ENCODE measurements around the gene ISM1.

The ISM1 gene

GRCh38 chr20:13271098-13271497 lies 50.0 kb downstream of the ISM1 start:
- no peak for ATAC-seq
- TF ChIP-seq ZNF565 (CRISPR knock-in tag; conservative IDR thresholded peaks at IDR 0.05; ENCODE audit: low read depth) = no peak
- no peak for TF ChIP-seq TOX (CRISPR knock-in tag; IDR thresholded peaks at IDR 0.05; ENCODE audit: borderline replicate concordance)
- TF ChIP-seq ZNF70 (CRISPR knock-in tag; IDR thresholded peaks at IDR 0.05) = no peak
- no peak for TF ChIP-seq ARNTL (CRISPR knock-in tag; IDR thresholded peaks at IDR 0.05; ENCODE audit: borderline replicate concordance, low read depth)
- no peak for TF ChIP-seq ZFP3 (CRISPR knock-in tag; IDR thresholded peaks at IDR 0.05)
- no peak for TF ChIP-seq TSHZ2 (CRISPR knock-in tag; IDR thresholded peaks at IDR 0.05)
- no peak for TF ChIP-seq ZC3H10 (CRISPR knock-in tag; IDR thresholded peaks at IDR 0.05)
- TF ChIP-seq ESRRG (CRISPR knock-in tag; IDR thresholded peaks at IDR 0.05) = no peak
- TF ChIP-seq PATZ1 (CRISPR knock-in tag; IDR thresholded peaks at IDR 0.05; ENCODE audit: borderline replicate concordance) = no peak
- no peak for TF ChIP-seq GLIS3 (CRISPR knock-in tag; IDR thresholded peaks at IDR 0.05)
- TF ChIP-seq CREB5 (CRISPR knock-in tag; IDR thresholded peaks at IDR 0.05; ENCODE audit: low read depth) = no peak

GRCh38 chr20:13271977-13272975 lies 51.2 kb downstream of the ISM1 start:
- no peak for TF ChIP-seq TOX (CRISPR knock-in tag; IDR thresholded peaks at IDR 0.05; ENCODE audit: borderline replicate concordance)
- no peak for TF ChIP-seq ZNF565 (CRISPR knock-in tag; conservative IDR thresholded peaks at IDR 0.05; ENCODE audit: low read depth)
- TF ChIP-seq PPARA (CRISPR knock-in tag; IDR thresholded peaks at IDR 0.05; ENCODE audit: borderline replicate concordance) = no peak
- TF ChIP-seq RARB (CRISPR knock-in tag; IDR thresholded peaks at IDR 0.05) = no peak
- TF ChIP-seq CREB5 (CRISPR knock-in tag; IDR thresholded peaks at IDR 0.05; ENCODE audit: low read depth) = no peak
- no peak for TF ChIP-seq POU6F1 (CRISPR knock-in tag; IDR thresholded peaks at IDR 0.05; ENCODE audit: borderline replicate concordance, low read depth)
- no peak for TF ChIP-seq ZFP3 (CRISPR knock-in tag; IDR thresholded peaks at IDR 0.05)
- TF ChIP-seq TCF4 (CRISPR knock-in tag; IDR thresholded peaks at IDR 0.05; ENCODE audit: borderline replicate concordance) = no peak
- TF ChIP-seq CSDC2 (CRISPR knock-in tag; IDR thresholded peaks at IDR 0.05) = no peak
- no peak for TF ChIP-seq ZC3H10 (CRISPR knock-in tag; IDR thresholded peaks at IDR 0.05)
- no peak for TF ChIP-seq ARNTL (CRISPR knock-in tag; IDR thresholded peaks at IDR 0.05; ENCODE audit: borderline replicate concordance, low read depth)
- no peak for ATAC-seq

- no peak for ATAC-seq
- TF ChIP-seq ZC3H10 (CRISPR knock-in tag; IDR thresholded peaks at IDR 0.05) (no peak), BACH2 (CRISPR knock-in tag; IDR thresholded peaks at IDR 0.05; ENCODE audit: borderline replicate concordance) (no peak), ARNTL (CRISPR knock-in tag; IDR thresholded peaks at IDR 0.05; ENCODE audit: borderline replicate concordance, low read depth) (no peak), ZNF70 (CRISPR knock-in tag; IDR thresholded peaks at IDR 0.05) (no peak), SNAI2 (CRISPR knock-in tag; IDR thresholded peaks at IDR 0.05) (no peak), CSDC2 (CRISPR knock-in tag; IDR thresholded peaks at IDR 0.05) (no peak), PPARA (CRISPR knock-in tag; IDR thresholded peaks at IDR 0.05; ENCODE audit: borderline replicate concordance) (no peak), ESRRG (CRISPR knock-in tag; IDR thresholded peaks at IDR 0.05) (no peak), RARB (CRISPR knock-in tag; IDR thresholded peaks at IDR 0.05) (no peak), POU6F1 (CRISPR knock-in tag; IDR thresholded peaks at IDR 0.05; ENCODE audit: borderline replicate concordance, low read depth) (no peak), TCF4 (CRISPR knock-in tag; IDR thresholded peaks at IDR 0.05; ENCODE audit: borderline replicate concordance) (no peak), PATZ1 (CRISPR knock-in tag; IDR thresholded peaks at IDR 0.05; ENCODE audit: borderline replicate concordance) (no peak), ZFP3 (CRISPR knock-in tag; IDR thresholded peaks at IDR 0.05) (no peak)
Observed at GRCh38 chr20:13274275-13274861, 53.3 kb downstream of the ISM1 start.
